Mesothelial cell of epicardium (in vitro differentiated cells): ENCODE data around the gene CDX2. TPM values are rescaled to one million over a fixed set of nuclear protein-coding genes. Genes with fewer than 3 reads are reported as not detected.

ENCODE experiments used
- DNase-seq, 2 experiments: peaks; one replicate each; pipeline ENCODE4 v3.0.0; 2021; ENCODE audit warnings: low spot score in 2 of 2; ENCODE audit not compliant: unreplicated experiment in 2 of 2
- H3K27ac Mint-ChIP-seq: 2 replicates; pipeline ENCODE4 v1.8.0; 2021; ENCODE audit warnings: mixed read lengths
- H3K27me3 Mint-ChIP-seq: 2 replicates; pipeline ENCODE4 v1.8.0; 2021; ENCODE audit warnings: low read depth, mixed read lengths
- H3K36me3 Mint-ChIP-seq: 2 replicates; pipeline ENCODE4 v1.8.0; 2021; ENCODE audit warnings: mixed read lengths
- H3K4me1 Mint-ChIP-seq: 2 replicates; pipeline ENCODE4 v1.8.0; 2021; ENCODE audit warnings: mixed read lengths
- H3K4me3 Mint-ChIP-seq: 2 replicates; pipeline ENCODE4 v1.8.0; 2021; ENCODE audit warnings: mild to moderate bottlenecking, moderate library complexity, mixed read lengths
- H3K9me3 Mint-ChIP-seq: 2 replicates; pipeline ENCODE4 v1.8.0; 2021; ENCODE audit warnings: mixed read lengths
- total RNA-seq: library from RNA; stranded (reverse); gene quantifications from 3 replicates; pipeline ENCODE4 v1.2.1, GENCODE V29; 2021
- TF ChIP-seq, protein P1 (sequence below): fragments of 200-600 bp; sonication (generic); IDR thresholded peaks from one replicate; pipeline ENCODE4 v1.5.0; 2021; ENCODE audit warnings: antibody characterized with exemption; ENCODE audit not compliant: unreplicated experiment

Gene CDX2
- total RNA-seq, 1 donor from 2014 or later: 0.16 TPM

DNA sequence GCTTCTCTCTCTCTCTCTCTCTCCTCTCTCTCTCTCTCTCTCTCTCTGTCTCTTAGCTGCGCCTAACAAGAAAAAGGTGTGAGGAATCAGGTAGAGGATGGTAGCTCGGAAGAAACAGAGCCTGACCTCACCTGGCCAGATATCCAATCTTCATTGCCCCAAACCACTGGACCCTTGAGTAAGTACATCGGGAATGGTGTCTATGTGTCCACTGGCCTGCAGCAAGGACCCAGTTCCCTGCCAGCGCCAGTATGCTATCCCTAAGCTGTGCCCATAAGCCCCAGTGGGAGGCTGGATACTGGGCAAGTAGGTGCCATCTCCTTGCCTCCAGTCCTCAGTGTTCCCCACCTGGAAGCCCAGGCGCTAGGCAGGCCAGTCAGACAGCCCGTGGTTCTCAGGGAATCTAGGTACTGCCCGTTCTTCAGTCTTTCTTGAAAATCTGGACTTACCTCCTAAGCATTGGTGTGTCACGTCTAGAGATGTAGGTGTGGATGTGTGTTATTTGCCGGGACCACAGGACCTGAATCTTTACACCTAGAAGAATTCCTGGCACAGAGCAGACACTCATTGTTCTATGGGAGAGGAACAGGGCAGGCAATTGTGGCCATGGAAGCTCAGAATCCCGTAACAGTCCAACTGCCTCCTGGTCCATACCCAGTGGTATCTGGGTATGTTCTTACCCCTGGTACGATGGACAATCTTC is 12.0 kb upstream of the CDX2 start:
- Mint-ChIP-seq H3K4me3 (no peak overlapping the region), H3K36me3 (no peaks in the 10 kb centered on the region), H3K4me1 (peaks cover 6% of the 10 kb centered on the region)

DNA sequence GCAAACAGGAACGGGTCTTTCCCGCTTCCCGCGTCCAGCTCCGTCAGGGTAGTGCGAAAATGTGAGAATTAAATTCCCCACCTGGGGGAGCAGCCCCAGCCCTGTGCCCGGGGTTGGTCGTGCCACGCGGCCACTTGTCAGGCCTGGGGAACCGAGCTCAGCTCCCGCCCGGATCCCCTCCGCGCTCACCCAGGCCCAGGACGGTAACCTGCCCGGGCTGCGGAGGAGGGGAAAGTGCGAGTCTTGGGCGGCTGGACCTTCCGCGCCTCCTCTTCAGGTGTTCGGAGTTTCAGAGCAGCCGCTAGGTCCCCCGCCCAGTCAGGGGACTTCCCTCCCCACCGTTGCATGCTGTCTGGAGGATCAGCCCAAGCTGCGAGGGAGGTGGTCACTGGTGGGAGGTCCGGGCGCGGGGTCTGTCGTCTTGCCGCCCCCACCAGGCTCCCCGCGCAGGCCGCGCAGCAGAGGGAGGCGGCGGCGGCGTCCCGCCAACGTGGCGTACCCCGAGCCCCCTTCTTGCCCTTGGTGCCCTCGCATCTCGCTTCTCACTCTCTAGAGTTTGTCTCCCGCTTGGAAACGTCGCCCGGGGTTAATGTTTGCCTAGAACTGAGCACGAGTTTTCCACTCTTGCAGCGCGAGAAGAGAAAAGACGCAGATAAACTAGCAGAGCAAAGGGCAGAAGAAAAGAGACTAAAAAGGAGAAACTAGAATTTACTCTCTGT is 11.3 kb upstream of the CDX2 start:
- peaks cover 10% of the 10 kb centered on the region for H3K4me1 Mint-ChIP-seq
- H3K4me3 Mint-ChIP-seq: no peak overlapping the region
- H3K27me3 Mint-ChIP-seq: peaks cover 92% of the 10 kb centered on the region
- TF ChIP-seq, protein P1, sequence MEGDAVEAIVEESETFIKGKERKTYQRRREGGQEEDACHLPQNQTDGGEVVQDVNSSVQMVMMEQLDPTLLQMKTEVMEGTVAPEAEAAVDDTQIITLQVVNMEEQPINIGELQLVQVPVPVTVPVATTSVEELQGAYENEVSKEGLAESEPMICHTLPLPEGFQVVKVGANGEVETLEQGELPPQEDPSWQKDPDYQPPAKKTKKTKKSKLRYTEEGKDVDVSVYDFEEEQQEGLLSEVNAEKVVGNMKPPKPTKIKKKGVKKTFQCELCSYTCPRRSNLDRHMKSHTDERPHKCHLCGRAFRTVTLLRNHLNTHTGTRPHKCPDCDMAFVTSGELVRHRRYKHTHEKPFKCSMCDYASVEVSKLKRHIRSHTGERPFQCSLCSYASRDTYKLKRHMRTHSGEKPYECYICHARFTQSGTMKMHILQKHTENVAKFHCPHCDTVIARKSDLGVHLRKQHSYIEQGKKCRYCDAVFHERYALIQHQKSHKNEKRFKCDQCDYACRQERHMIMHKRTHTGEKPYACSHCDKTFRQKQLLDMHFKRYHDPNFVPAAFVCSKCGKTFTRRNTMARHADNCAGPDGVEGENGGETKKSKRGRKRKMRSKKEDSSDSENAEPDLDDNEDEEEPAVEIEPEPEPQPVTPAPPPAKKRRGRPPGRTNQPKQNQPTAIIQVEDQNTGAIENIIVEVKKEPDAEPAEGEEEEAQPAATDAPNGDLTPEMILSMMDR: no peak
- H3K27ac Mint-ChIP-seq: no peak overlapping the region
- no peaks in the 10 kb centered on the region for H3K36me3 Mint-ChIP-seq
- DNase-seq: no peak
- no peaks in the 10 kb centered on the region for H3K9me3 Mint-ChIP-seq

More for the DNA sequence above, 12.0 kb upstream of the CDX2 start:
- no peaks in the 10 kb centered on the region for H3K9me3 Mint-ChIP-seq
- TF ChIP-seq, protein P1: no peak
- no peak for DNase-seq
- no peak overlapping the region for H3K27ac Mint-ChIP-seq
- peaks cover 91% of the 10 kb centered on the region for H3K27me3 Mint-ChIP-seq

DNA sequence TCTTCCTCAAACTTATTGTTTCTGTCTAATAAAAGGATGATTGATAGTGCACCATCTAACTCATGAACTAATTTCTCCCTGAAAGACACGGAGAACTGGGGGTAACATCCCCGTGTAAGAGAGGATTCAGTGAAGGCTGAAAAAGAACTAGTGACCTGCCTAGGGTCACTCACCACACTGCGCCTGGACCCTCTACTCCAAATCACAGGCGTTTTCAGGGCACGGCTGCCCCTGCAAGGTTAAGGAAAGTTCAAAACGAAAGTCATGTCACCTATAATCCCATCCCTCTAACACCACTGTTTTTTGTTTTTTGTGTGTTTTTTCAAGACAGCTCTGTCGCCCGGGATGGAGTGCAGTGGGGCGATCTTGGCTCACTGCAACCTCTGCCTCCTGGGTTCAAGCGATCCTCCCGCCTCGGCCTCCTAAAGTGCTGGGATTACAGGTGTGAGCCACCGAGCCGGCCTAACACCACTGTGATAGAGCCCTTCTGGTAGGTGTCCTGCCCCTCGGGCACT is 10.7 kb upstream of the CDX2 start:
- peaks cover 11% of the 10 kb centered on the region for H3K4me1 Mint-ChIP-seq

DNA sequence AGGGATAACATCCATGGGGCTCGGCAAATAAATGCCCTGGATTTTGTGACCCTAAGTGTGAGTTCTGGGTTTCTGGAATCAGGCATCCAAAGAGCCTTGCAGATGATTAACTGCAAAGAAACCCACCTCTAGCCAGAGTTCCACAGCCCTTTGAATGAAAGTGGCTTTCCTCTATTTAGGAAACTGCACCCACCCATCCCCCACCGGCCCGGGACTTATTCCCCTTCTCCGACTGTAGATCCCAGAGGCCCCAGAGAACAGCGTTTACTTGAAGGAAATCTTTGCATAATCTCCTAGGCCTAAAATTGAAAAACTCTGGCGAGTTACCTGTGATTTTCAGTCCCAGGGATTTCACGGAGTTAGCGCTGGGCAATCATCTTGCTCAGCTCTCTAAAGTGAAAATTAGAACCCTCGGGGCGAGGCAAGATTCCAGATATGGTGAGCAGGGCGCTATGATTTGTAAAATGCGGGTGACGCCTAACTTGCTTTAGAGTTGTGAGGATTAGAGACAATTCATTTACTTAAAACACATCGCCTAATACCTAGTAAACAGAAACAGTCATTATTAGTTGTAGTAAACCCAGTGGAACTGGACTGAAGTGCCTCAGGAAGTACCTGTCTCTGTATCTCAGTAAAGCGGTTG is 10.0 kb upstream of the CDX2 start:
- H3K4me1 Mint-ChIP-seq: peaks cover 11% of the 10 kb centered on the region
- TF ChIP-seq, protein P1: no peak
- H3K9me3 Mint-ChIP-seq: no peaks in the 10 kb centered on the region
- H3K4me3 Mint-ChIP-seq: no peak overlapping the region
- peaks cover 95% of the 10 kb centered on the region for H3K27me3 Mint-ChIP-seq
- no peaks in the 10 kb centered on the region for H3K36me3 Mint-ChIP-seq
- no peak for DNase-seq
- H3K27ac Mint-ChIP-seq: no peak overlapping the region

More for the DNA sequence above, 10.7 kb upstream of the CDX2 start:
- no peak for DNase-seq
- H3K4me3 Mint-ChIP-seq: no peak overlapping the region
- peaks cover 94% of the 10 kb centered on the region for H3K27me3 Mint-ChIP-seq
- H3K36me3 Mint-ChIP-seq: no peaks in the 10 kb centered on the region
- H3K9me3 Mint-ChIP-seq: no peaks in the 10 kb centered on the region
- H3K27ac Mint-ChIP-seq: no peak overlapping the region
- TF ChIP-seq, protein P1: no peak

DNA sequence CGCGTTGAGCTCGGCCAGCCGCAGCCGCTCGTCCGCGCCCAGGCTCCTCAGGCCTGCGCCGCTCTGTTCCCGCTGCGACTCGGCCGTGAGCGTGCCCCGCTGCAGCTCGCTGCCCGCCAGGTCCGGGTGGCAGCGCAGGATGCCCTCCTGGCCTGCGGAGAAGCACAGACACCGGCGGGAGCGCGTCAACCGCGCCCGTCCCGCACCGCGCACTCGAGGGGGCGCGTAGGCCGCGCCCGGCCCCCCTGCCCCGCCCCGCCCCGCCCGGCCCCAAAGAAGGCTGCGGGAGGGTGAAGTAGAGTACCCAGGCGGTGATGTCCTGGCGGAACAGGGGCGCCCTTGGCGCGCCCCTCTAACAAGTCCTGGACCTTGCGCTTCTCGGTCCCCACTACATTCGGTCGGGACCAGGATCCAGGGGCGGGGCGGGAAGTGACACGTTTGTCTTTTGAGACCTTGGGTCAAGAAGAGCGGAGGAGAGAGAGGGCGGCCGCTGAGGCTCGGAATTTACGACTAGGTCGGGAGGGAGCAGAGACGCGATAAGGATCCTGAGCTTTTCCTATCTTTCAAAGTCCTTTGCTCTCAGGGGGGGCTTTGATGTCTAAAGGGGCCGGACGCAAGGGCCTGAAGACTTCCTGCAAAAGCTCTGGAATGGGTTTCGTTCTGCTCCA is 9.3 kb upstream of the CDX2 start:
- H3K9me3 Mint-ChIP-seq: no peaks in the 10 kb centered on the region
- no peak overlapping the region for H3K4me3 Mint-ChIP-seq
- peaks cover 11% of the 10 kb centered on the region for H3K4me1 Mint-ChIP-seq
- H3K27ac Mint-ChIP-seq: no peak overlapping the region
- TF ChIP-seq, protein P1: no peak
- no peaks in the 10 kb centered on the region for H3K36me3 Mint-ChIP-seq
- DNase-seq: no peak
- peaks cover 95% of the 10 kb centered on the region for H3K27me3 Mint-ChIP-seq
